CD4-positive, alpha-beta T cell treated with Interleukin-4 for 1 hour (primary cell): Measurements from ENCODE around the gene CHMP2A.

Experiments used
- DNase-seq, 2 donors: peaks; one replicate each; pipeline ENCODE4 v3.0.0-alpha.2; 2020 to 2022

The CHMP2A gene

DNA sequence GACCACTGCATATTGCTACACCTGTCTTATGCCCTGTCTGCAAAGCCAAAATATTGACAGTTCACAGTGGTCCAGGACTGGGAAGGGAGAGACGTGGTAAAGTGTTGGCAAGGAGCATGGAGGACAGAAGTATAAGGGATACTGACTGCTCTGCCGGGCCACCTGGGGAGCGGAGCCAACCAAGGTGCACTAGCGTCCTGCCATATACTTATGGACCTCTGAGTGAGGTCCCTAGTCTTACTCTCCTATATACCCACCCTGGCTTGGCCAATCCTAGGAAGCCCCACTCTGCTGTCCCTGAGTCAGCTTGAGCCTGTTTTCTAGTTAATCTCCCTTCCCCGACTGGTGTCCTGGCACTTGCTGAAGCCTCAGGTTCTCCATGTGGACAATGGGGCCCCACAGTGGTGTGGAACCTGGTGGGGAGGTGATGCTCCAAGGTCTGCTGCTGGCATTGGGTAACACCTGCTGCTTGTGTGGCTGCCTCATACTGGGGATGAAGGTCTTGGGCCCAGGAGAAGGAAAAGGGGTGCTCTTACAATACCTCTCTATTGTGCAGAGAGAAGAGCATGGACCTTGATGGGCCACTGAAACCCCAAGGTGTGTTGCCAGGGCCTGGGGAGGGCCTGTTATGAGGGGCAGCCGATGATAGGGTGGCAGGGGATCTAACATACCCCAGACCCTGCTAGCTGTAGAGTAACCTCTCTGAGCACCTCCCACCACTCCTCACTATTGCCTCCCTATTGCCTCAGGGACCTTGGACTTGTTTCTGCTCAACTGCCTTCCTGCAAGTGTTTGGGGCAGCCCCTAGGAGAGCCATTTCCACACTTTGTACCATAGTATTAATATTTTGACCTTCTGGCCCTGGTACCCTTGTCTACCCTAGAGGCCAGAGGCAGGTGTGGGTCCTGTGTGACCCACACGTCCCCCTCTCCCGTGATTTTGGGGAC is 17.8 kb downstream of the CHMP2A start:
- no peak for DNase-seq

DNA sequence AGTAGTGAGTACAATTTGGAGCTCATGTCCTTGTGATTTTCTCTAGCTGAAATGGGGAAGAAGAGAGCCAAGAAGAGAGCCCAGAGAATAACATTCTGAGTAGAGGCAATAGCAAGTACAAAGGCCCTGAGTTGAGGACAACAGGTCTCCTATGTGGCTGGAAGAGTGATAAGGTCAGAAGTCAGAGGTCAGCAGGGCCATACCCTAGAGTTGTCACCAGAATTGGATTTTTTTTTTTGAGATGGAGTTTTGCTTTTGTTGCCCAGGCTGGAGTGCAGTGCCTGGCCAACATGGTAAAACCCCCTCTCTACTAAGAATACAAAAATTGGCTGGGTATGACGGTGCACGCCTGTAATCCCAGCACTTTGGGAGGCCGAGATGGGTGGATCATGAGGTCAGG is 19.0 kb downstream of the CHMP2A start:
- no peak for DNase-seq

- no peak for DNase-seq
These were observed 23.7 kb downstream of the CHMP2A start for GRCh38 chr19:58531034-58531840.

- DNase-seq = no peak
These were observed 25.5 kb downstream of the CHMP2A start for GRCh38 chr19:58529405-58529804.

GRCh38 chr19:58522709-58523108 is 32.2 kb downstream of the CHMP2A start:
- no peak for DNase-seq

DNA sequence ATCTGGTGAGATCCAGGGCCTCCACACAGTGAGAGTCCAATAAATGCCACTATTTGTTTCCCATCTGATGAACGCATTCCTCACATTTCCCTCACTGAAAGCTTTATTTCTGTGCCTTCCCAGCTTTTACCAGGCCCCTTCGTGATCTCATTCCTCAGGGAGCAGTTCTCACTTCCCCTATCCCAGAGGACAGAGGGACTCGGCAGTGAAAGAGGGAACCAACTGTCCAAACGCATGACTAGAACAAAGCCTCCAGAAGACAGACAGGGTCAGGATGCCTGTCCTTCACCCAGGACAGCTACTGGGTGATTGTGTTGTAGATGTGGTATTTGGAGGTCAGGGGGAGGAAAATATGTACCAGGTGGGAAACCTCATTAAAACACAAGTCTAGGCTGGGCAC is 33.3 kb downstream of the CHMP2A start:
- DNase-seq = no peak

GRCh38 chr19:58520257-58520599 is 34.7 kb downstream of the CHMP2A start:
- DNase-seq = no peak

DNA sequence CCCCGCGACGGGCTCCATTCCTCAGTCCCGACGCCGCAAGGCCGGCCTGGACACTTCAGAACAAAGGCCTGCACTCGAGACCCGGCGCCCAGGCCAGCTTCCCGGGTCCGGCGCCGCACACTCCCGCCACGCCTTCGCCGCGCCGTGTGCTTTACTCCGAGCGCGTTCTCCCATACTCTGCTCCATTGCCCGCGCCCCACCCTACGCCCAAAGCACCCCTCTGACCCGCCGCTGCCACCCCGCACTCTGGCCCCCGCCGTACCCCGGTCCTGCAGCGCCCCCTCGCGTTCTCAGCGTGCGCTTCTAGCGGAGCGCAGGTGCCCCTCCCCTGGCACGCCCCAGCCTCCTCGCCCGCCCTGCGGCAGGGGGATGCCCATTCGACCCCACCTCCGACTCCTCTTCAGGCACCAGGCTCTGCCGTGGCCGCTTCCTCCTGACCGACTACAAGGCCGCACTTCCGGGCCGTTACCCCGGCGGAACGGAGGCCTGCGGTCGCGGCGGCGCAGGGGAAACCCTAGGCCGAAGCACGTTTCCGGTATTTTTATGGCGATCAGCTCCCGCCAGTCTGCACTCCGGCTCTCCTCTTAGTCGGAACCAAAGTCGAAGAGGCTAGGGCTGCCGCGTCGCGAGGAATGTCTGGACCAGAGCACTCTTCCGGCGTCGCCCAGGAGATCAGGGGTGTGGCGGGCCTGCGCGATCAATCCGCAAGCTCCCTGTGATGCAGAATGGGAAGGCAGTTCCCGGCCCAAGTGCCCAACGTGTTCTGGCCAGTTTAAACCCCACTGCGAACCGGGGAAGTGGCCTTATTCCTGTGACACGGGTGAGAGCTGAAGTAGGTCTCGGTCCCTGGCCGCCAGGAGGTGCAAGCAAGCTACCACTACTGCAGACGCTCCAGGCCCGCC is 35.3 kb downstream of the CHMP2A start, which contains the start of gene ZBTB45:
Gene ZBTB45, minus strand, starts transcription at position 456 of the 902 bp plus-strand sequence. CDS start 2,137 bp downstream, outside the sequence.
- peak; percentile 94 for DNase-seq

DNA sequence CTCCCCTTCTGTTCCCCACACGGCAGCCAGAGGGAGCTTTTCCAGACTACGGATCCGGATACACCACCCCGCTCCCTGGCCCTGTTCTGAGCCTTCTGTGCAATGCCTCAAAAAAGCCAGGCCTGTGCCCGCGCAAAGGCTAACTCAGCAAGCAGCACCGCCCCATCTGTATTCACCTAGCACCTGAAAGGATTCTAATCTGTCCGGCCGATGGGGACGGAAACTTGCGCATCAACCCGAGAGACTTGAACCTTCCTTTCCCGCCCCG is 35.9 kb downstream of the CHMP2A start:
- peak; percentile 52 to 56 for DNase-seq

- no peak for DNase-seq
These were observed 36.4 kb downstream of the CHMP2A start for GRCh38 chr19:58518256-58519086.

GRCh38 chr19:58516964-58517833 is 37.7 kb downstream of the CHMP2A start:
- DNase-seq = no peak

GRCh38 chr19:58516246-58516836 is 38.6 kb downstream of the CHMP2A start:
- no peak for DNase-seq

DNA sequence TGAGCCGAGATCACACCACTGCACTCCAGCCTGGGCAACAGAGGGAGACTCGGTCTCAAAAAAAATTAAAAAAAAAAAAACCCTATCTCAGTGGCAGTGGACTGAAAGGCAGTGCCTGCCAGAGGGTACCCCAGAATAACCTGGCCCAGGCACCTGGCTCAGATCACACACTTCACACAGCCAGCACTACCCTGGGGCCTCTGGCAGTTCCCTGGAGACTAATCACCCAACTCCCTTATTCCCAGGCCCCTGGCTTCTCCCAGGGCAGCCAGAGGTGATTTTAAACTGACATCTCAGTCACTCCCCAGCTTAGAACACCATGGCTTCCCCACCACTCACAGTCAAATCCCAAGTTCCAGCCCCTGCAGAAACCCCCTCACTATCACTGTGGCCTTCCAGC is 39.6 kb downstream of the CHMP2A start:
- no peak for DNase-seq

DNA sequence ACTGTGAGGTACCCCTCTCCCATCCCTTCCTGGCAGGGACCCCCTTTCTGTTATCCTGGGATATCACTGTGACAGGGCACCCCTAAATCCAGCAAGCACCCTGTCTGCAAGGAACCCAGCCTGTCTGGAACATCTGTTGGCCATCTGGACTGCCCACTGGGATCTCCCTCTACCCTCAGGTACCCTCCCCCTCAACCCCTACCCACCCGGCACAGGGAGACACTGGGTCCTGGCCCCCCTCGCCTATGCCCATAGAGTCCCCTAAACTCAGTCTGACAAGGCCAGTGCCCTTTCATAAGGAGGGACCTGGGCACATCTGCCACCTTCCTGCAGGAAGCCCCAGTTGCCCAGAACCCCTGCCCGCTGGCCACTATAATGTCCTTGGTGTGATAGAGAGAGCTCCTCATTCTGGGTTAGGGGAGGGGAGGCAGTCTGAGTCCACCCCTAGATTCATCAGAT is 40.3 kb downstream of the CHMP2A start:
- no peak for DNase-seq

GRCh38 chr19:58513694-58514563 is 41.0 kb downstream of the CHMP2A start:
- peak; percentile 93 for DNase-seq

DNA sequence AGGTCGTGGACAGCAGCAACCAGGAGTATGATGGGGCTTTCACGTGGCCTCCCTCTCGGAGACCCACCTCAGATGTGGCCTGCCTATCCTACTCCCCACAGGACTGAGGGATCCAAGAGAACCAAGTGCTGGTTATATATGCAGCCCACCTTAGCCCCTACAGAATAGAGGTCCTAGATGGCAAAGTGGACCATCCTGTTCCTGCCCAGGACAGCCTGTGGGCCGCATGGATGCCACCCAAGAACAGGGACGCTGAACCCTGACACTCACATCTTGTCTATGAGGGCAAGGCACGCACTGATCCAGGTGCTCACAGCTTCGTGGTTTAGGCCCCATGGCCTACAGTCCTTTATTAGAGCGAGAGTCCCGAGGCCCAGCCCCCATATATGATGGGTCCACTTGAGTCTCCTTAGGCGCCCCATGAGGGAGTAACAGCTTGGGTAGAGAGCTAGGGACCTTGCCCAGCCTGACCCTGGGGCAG is 41.7 kb downstream of the CHMP2A start:
- DNase-seq = no peak

DNA sequence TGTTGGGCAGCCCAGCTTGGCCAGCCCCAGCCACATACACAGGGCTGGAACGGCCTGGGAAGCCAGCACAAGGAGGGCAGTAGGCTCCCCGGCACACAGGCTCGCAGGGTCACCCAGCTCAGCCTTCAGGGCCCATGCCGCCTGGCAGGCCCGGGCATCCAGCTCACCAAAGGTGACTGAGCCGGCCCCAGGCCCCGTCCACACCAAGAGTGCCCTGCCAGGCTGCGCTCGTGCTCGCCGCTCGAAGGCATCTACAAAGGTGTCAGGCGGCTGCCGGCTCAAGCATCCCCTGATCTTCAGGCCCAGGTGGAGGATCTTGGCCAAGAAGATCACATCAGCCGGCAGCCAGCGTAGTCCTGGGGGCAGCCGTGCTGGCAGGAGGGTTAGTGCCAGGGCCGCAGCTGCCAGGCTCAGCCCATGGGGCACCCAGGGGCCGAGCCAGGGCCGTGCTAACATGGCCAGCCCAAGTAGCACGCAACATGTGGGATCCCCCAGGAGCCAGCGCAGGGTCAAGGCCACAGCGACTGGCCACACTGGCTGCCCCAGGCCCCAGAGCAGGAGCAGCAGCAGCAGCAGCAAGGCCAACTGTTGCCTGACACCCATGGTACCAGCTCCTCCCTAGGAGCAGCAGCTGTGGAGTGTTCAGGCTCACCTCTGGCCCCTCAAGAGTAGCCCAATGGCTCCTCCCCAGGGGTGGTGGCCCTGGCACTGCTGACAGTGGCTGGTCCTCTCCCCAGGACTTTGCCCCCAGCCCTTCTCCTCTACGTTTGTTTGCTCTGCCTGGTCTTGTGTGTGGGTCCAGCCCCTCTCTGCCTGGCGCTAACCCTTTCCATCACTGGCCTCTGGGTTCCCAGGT is 43.3 kb downstream of the CHMP2A start, which contains the start of gene SLC27A5:
Gene SLC27A5, minus strand, starts transcription at position 640 of the 856 bp plus-strand sequence. Its CDS starts 37 bp downstream, at position 603.
- no peak for DNase-seq
